GM11168 (cell line): Measurements from ENCODE around the gene PRKCE.

Source experiments
- in situ Hi-C: fragments of 300-500 bp; cut with MboI; formaldehyde crosslinking; loops from one replicate; pipeline ENCODE4 v1.12.0; 2022; ENCODE audit warnings: low sequenced_read_pairs; ENCODE audit not compliant: unreplicated experiment

Gene PRKCE

DNA sequence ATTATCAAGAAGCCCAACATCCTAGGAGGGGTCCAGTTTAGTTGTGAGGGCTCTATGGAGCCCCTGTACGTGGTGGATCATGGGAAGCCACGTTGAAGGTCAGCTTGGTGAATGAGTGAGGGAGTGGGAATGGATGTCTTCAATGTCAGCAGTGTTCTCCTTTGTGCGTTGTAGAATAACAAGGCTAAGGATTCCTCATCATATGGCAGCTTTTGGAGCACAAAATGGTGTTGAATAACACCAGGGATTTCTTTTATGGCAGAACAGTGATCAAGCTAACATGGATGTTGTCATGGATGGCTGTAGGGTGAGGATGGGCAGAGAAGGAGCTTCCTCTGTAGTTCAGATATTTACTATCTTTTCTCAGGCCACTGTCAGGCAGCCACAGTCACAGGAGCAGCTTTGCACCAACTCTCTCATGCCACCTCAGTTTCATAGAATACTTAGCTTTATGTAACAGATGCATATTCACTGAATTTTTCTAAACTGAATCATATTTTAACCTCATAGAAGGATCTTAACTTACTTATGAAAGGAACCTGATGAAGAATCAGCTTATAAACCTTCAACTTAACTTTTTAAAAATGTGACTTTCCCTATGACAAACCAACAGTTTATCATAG, 361.3 kb downstream of the PRKCE start:
- in situ Hi-C loops, result loop anchor here (25.0 kb wide), 2 partner anchors 350 to 650 kb away; no protein-coding TSS in a partner anchor

DNA sequence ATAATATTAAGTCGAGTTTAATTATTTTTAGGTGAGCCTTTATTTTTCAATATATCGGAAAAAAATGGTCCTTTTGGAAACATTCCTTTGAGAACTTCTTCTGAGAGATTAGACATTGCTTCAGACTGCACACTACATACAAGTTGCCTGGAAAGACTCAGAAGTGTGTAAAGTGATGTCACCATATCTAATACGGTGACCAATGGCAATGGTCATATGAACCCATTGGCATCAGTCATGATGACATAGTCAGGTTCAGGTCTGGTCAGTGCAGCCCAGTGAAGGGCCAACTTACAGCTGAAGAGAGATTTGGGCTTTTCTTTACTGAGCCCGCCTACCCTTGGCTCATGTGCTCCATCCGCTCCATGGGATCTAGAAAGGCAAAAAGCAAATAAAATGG, 362.3 kb downstream of the PRKCE start:
- in situ Hi-C loops, result loop anchor here (25.0 kb wide), 2 partner anchors 349 to 649 kb away; no protein-coding TSS in a partner anchor

DNA sequence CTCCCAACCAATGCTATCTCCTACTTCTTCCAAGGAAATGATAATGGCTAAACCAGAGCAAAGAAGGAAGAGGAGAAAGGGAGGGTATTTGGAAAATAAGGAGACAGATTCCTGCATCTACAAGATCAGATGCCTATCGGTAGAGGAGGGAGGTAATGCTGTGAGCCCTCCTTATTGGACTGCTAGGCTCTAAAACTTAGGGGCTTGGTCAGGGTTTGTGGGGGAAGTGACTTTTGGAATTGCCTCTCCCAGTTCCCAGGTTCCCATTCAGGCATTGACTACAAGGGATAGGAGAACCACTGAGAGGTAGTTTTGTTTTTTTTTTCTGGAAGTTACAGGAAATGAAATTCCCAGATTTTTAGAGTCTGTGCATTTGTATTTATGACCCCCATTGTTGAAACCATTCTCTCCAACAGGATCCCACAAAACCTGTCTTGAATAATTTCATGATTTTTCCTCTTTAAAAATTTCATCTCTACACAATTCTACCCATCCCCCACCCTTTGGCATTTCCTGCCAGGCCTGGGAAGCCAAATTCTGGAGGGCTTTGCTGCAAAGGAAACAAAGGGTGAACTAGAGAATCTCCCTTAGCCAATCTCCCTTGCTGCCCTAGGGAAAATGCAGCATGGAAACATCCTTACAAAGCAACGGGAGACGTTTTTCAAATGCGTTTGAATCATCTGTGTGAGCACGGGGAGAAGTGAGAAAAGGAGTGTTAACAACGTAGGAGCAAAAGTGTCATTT, 363.6 kb downstream of the PRKCE start:
- in situ Hi-C loops, result loop anchor here (25.0 kb wide), 2 partner anchors 347 to 647 kb away; no protein-coding TSS in a partner anchor

DNA sequence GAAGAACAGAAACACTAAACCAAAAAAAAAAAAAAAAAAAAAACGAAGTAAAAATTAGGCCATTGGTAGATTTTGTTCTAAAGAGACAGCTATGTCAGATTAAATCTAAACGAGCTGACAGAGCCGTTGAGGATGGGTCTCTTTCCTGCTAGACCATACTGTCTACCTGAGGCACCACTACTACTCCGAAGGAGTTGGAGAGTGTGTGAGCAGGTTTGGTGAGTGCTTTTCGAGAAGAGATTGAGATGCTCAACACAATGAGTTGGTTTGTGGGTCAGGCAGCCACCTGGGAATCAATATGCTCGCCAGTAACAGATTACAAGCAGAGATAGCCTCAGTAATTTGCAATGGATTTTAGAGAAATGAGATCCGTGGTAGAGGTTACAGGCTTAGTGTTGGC, 364.2 kb downstream of the PRKCE start:
- in situ Hi-C loops, result loop anchor here (25.0 kb wide), 2 partner anchors 347 to 647 kb away; no protein-coding TSS in a partner anchor

DNA sequence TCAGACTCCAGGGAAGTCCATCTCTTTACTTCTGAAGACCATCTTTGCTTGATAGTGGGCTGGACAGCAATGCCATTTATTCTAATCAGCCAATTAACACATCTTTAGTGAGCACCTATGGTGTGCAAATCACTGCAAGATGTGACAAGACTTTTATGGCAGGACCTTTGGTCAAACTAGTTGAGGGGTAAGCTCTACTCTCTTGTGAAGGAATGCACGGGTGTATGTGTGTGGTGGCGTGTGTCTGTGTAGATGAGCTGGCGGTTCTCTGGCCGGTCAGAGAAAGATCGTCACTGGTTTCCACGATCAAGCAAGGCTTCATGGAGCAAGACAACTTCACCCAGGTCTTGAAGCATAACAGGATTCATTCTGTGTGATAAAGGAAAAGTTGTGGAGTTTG, 364.6 kb downstream of the PRKCE start:
- in situ Hi-C loops, result loop anchor here (25.0 kb wide), 2 partner anchors 346 to 646 kb away; no protein-coding TSS in a partner anchor

DNA sequence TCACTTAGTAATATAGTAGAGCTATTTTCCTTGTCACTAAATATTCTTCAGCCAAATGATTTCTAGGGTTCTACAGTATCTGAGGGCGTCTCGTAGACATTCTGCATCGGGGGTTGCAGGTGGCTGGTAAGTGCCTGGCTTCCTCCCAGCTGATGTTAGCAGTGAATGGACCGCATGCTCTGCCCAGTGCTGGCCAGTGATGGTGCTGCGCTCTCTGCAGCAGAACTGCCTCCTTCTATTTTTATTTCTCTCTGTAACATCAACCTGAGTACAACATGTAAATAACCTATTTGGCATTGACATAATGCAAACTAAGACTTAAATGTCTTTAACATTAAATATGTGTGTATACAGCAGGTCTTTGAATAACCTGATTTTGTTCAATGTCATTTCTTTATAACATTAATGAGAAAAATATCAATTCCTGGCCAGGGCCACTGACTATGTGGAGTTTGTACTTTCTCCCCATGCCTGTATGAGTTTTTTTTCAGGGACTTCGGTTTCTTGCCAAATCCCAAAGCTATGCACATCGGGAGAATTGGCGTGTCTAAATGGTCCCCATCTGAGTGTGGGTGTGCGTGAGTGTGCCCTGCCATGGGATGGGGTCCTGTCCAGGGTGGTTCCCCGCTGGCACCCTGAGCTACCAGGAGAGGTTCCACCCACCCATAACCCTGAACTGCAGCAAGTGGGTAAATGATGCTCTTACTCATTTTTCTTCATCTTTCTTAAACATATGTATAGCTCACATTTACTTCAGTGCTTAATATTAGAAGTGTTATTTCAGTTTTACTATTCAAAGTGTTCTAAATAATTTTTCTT, 367.5 kb downstream of the PRKCE start:
- in situ Hi-C loops, result loop anchor here (25.0 kb wide), 2 partner anchors 343 to 643 kb away; no protein-coding TSS in a partner anchor

DNA sequence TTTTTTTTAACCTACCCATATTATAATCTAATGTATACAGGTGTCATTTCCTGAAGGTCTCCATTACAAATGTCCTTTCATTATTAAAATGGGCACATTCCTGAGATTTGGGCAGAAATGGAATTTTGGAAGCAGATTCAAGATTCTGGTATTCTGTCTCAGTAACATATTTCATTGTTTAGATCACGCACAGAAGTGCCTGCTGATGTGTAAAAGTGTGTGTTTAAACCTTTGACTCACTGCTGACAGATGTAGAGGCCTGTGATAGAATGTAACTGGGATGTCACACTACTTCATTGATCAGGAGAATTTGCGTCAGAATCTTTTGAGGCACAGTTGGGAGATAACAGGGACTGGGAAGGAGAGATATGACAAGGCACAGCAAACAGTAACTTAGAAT, 368.9 kb downstream of the PRKCE start:
- in situ Hi-C loops, result loop anchor here (25.0 kb wide), 2 partner anchors 342 to 642 kb away; no protein-coding TSS in a partner anchor

DNA sequence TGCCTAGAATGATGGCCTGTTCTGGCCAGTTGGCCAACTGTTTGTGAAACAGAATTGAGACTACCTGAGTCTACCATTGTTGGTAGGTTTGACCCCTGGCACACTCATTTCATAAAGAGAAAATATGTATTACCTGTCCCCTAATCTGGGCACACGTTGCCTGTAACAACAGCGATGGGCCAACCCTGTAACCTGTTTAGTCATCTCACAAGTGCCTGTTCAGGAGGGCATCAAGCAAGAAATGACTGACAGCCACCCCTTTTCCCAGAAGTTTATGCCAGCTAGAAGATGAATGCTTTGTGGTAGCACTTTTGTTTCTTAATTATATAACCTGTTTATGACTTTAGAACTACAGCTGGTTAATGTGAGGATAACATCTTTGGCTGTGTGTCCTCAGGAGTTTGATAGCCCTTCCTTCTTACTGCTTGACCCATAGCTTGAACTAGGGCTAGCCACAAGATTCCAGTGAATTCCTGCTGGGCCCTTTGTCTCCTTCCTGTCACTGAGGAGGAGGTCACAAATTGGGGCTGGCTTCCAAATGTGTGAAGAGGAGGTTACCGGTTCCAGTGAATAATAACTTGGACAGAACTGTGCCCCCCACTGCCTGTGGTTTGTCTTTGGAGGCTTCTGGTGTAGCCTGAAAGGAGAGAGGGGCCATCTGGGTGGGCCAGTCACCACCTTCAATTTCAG, 371.8 kb downstream of the PRKCE start:
- in situ Hi-C loops, result loop anchor here (25.0 kb wide), 2 partner anchors 339 to 639 kb away; no protein-coding TSS in a partner anchor

DNA sequence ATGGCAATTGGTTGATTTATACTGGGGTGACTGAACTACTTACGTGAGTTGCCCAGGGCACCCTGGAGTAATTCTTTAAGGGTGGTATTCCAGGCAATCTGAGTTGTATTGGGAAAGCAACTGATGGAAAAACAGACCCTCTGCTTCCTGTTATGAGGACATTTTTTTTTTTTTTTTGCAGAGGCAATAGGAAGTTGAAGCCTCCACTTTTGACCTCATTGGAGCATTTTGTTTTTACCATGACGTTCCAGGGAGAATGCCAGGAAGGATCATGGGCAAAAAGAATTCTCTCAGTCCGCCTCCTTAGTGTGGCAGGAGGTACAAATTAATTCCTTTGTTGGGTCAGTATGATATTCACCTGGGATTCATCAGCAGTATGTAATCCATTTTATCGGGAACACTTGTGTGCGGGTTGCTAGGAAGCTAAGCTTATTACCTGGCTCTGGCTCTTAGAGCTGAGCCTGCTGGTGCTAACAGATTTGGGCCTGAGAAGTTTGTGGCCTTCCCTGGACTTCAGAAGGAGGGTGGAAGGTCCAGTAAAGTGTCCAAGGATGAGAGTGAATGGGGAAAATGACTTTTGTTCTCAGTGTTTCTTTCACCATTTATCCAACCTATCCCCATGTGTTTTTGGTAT, 372.8 kb downstream of the PRKCE start:
- in situ Hi-C loops, result loop anchor here (25.0 kb wide), 2 partner anchors 338 to 638 kb away; no protein-coding TSS in a partner anchor

DNA sequence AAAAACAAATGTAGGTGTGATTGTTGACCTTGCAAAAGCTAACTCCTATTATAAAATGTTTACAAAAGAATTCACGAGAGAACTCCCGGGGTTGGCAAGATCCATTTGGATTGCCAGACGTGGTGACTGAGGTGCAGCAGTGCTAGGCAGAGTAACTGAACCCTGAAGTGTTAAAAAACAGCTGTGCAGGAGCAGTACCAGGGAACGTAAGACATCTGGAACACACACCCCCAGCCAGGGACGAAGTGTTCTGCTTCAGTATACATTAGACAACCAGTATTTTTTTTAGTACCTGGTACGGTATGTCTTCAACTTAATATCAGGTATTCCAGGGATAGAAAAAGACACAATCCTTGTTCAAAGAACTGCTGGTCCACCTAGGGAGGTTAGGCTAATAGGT, 373.6 kb downstream of the PRKCE start:
- in situ Hi-C loops, result no loop called here

DNA sequence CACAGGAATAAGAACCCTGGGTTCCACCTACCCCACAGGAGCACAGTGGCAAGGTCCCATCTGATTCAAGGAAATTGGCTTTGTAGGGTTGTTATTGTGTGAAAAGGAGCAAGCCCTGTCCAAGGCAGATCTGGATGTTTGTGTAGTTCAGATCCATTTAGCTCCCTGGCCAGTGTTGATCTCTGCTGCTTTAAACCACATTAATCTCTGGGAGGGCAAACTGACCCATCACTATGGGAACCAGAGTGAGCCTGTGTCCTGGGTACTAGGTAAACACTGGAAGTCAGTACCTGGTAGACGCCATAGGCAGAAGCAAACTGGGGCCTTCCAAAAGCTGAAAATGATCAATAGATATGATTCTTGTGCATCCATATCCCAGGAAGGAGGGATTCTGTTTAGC, 374.2 kb downstream of the PRKCE start:
- in situ Hi-C loops, result no loop called here

DNA sequence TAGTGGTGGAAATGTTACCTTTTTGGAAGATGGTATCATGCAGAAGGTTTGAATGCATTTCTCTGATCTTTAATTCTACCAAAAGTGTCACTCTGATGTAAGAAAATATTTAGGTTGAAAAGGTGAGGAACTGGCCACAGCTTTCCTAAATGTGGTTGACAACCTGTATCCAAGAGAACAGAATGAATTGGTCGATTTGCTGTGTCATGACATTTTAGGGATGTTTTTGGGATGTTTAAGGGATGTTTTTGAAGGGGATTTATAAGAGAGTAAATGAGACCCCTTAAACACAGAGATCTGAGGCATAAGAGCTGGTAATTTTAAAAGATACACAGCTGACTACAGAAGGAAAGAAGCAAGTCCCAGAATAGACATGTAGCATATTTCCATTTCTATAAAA, 375.0 kb downstream of the PRKCE start:
- in situ Hi-C loops, result no loop called here

DNA sequence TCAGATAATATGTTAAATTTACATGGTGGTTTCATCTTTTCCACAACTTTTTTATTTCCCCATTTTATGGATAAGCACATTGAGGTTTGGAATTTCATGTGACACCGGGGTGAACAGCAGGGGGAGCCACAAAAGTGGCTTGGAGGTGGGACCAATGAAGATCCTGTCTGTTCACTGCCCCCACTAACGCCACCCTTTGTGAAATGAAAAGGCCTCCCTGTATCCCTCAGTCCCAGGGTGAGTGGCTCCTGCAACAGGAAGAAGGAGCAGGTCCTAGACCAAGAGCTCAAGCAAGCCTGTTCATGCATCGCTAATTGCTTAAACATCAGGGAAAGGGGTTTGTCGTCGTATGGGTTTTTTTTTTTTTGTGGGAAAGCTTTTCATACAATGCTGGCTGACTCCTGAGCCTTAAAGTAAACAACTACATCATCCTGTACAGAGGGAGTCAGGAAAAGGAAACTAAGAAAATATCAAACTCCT, 377.9 kb downstream of the PRKCE start:
- in situ Hi-C loops, result no loop called here

DNA sequence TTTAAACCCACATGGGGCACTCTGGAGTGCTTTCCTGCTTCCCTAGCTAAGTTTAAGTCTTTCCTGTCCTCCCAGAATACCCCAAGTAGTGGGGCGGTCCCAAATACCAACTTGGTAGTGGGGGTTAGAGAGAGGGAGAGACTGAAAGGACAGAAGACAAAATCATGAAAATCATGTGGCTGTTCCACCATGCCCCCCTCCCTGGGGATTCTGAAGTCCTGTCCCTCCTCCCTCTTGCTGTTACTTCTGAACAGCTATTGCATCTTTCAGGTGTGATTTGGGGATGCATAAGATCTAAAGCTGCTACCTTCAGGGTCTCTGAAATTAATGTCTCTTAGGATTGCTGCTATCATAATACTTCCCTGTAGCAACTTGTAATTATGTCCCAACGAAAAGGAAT, 378.9 kb downstream of the PRKCE start:
- in situ Hi-C loops, result no loop called here

DNA sequence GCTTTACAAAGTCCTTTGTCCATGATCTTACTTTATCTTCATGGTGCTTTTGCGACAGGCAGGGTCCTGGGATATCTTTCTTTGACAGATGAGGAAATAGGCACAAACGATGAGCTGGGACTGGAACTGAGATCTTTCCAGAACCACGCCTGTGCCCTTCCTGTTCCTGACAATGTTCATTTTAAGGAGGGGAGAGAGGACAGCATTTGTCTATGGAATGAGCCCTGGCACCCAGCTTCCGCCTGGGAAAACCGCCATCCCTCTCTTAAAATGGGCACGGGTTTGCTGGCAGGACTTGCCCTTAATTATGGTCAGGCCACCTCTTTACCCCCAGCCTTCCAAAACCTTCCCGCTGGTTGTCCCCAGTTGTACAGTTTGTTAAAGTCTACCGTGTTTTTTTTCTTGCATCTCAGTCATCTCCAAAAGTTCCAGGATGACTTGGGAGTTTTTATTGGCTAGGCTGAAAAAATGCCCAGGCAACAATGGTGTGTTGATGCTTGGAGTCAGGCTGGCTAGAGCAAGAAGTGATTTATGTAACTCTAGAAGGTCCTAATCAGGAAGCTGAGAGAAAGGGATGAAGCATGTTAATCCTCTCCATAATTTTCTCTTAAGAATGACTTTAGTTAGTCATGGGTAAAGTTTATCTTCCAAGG, 380.8 kb downstream of the PRKCE start:
- in situ Hi-C loops, result no loop called here

DNA sequence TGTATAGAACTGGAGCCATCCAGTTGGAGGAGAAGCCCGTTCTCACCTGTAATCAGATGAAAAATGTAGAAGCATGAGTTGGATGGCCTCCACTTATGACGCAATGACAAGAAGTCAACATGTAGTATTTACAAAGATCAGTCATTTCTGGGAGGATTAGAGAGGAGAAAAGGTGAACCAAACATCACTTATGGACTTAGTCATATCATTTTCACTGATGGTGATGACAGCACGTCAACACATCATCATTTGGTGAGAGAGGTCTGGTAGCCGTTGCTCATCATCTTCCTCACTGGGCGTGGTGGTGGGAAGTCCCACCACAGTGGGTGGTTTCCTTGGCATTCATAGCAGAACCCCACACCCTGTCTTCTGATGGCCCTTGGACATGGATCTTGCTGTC, 381.5 kb downstream of the PRKCE start:
- in situ Hi-C loops, result no loop called here

DNA sequence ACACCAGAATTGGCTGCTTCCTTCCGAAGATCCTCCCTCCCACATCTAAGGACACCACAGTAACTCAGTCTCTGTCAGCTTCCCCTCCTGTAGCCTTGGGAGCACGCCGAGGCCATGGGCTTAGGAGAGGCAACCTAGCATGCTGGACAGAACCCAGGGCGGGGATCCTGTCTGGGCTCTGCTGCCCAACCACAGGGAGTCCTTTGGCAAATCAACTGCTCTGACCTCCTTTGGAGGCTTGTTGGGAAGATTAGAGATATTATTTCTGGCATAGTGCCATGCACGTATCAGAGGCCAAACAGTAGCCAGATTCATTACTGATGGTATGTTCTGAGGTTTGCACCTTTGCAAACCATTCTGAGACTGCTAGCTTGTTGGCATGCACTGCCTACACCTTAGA, 383.1 kb downstream of the PRKCE start:
- in situ Hi-C loops, result no loop called here

DNA sequence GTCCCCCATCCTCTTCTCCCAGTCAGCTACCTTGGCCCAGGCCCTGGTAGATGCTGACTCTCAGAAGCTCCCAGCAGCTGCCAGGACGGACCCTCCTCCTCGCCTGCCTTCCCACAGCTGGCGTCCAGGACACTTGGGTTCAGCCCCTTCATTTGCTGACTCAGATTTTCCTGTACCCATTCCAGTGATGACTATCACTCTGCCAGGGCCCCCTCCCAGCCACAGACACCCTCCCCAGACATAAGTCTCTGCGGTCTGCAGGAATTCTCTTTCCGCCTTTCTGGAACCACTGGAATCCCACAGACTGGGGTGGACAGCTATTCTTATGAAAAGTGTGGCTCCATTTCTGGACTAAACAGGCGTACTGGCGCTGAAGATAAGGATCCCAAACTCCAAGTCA, 385.5 kb downstream of the PRKCE start:
- in situ Hi-C loops, result no loop called here
